ENCODE data around the gene KCNJ15.
"Not testable (repeated sequence)": the region's sequence is repeated elsewhere in the genome, so short reads cannot be mapped to it uniquely, and the experiment has no call there.

The KCNJ15 gene

DNA sequence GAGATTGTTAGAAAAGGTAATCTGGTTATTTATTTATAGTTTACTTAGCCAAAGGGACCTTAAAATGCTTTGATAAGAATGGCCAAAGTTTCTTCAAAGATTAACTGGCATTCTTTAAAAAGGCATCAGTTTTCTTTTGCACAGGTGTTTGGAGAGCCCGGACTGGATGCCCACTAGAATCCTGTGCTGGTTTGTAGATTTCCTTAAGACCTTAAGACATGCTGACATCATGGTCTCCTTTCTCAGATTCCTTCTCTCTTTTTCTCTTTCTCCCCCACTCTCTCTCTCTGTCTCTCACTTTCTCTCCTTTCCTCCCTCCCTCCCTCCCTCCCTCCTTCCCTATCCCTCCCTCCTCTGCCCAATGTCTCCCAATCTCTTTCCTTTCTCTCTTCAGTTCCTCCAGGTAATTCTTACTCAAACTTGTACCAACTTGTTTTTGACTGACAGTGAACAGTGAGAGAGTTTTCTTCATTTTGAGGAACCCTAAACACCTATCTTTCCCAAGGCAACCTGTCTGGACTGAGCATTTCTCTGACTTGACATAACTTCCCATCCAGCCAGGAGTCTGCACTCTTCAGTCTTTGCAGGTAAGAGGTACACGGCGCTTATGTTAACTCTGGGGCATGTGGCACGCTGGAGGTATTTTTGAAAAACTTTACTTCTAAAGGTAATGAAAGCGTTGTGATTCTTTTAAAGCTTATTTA, at the start of gene KCNJ15:
KCNJ15 (plus strand) TSS at position 393 of the 704 bp plus-strand sequence. CDS start 42,271 bp downstream, outside the sequence.
- DNase-seq, result no peak

DNA sequence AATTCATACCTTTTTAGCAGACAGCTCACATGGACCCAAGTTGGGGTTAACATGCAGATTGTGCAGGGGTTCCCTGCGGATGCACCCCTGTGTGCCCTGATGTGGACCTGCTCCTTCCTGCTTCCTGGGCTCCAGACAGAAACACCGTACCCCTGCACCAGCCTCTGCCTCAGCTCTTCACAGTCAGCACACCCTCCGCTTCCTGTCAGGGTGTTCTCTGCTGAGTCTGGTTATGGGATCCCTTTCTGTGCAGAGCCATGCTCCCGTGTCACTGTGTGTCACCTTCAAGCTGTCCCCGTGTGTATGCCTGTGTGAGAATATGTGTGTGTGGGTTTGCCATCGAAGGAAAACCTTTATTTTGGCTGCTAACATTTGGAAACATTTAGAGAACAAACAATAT, 48.7 kb upstream of the KCNJ15 start:
- DNase-seq, result no peak

DNA sequence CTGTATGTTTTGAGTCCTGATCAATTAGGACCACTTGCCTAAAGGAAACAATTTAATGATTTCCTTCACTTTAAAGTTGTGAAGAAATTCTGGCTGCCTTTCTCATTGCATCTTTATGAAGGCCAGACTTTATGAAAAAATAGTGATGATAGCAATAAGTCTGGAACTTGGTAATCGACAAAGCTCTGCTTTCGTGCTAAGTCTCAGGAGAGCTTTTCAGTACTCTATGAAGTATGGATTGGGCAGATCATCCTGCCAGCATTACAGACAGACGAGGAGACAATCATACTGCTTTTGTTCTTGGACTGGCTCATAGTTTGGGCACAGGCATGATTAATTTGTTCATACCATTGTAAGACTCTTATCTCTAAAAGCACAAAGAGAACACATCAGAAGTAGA, 45.5 kb upstream of the KCNJ15 start:
- no peak for DNase-seq

- DNase-seq, result no peak
Observed at GRCh38 chr21:38212706-38213105, 44.1 kb upstream of the KCNJ15 start.

GRCh38 chr21:38219049-38219628, 37.7 kb upstream of the KCNJ15 start:
- DNase-seq, result peak; percentile 76

DNA sequence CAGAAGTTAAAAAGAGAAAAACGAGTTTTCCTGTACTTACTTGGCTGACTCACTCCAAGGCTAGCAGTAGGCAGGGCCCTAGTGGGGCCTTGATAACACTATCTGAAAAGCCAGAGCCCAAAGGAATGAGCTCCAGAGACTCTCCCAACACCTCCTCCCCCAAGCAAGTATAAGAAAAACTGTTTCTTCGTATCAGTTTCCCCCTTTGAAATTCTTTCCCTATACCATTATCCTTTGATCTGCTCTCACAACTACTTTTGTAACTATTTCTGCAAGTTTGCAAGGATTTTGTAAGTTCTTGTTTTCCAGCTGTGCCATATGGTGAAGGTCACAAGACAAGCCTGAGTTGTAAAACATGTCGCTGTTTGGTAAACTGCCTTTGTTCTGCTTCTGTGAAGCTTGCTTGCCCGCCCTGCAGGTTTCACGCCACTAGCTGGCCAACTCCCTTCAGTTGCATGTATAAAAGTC, 36.5 kb upstream of the KCNJ15 start:
- DNase-seq, result no peak

DNA sequence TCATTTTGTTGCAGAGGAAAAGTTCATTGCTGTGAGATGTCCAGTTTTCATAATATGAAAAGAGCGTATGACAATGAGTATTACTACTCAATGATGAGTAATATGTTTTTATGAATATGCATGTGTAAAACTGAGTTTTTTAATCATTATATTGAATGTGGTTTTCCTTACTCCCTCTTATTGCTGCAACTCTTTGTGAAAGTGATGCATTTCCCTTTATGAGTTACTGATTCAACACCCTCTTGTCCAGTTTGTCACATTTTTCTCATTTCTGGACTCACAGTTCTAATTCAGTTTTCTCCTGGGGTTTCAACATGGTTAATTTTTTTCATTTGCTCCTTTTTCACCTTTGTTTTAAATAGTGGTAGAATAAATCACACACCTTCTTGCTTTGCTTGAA, 35.2 kb upstream of the KCNJ15 start:
- no peak for DNase-seq

GRCh38 chr21:38223893-38224540, 32.8 kb upstream of the KCNJ15 start:
- peak; percentile 13 for DNase-seq

GRCh38 chr21:38227401-38227800, 29.4 kb upstream of the KCNJ15 start:
- no peak for DNase-seq

DNA sequence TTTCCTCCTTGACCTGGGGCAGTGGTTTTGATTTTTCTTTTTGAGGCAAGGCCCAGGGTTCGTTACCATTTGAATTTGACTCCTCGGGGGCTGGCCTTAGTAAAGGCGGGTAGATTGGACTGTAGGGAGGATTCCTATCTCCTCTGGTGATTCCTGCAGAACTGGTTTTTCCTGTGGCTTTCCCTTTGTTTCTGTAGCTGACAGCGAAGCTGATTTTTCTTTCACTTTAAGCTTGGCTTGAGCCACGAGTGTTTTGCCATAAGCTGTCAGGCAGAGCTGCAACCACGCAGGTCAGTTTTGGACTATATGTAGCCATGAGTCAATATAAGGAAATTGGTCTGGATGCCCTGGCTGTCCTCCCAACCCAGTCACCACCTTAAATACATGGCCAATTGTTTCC, 28.7 kb upstream of the KCNJ15 start:
- DNase-seq, result no peak

- no peak for DNase-seq
Observed at GRCh38 chr21:38228537-38228936, 28.3 kb upstream of the KCNJ15 start.

DNA sequence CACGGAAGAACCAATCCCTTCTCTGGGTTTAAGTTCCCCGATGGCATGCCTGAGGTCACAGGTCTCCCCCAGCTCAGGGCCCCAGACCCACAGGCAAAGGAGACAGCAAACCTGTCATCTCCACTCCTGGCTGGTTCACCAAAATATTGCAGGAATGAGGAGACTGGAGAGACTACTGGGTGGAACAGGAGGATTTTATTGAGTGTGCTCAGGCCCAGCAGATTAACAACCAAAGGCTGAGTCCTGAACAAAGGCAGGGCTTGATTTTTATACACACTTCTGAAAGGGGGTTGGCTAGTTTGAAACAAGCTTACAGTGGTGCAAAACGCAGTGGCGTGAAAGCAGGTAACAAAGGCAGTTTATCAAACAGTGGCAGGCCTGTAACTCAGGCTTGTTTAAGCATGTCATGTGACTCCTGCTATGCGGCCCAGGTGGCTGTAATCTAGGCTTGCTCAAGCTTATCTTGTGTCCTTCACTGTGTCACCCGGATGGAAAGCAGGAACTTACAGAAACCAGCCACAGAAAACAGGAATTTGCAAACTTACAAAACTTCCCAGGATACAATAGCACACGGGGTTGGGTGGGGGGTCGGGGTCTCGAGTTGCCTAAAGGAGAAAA, 27.4 kb upstream of the KCNJ15 start:
- DNase-seq, result no peak

- no peak for DNase-seq
Observed at GRCh38 chr21:38234395-38235142, 22.2 kb upstream of the KCNJ15 start.

- not testable (repeated sequence) for DNase-seq
Observed at GRCh38 chr21:38235251-38235650, 21.5 kb upstream of the KCNJ15 start.

- DNase-seq, result no peak
Observed at GRCh38 chr21:38236232-38236631, 20.6 kb upstream of the KCNJ15 start.

- DNase-seq, result no peak
Observed at GRCh38 chr21:38239672-38240071, 17.1 kb upstream of the KCNJ15 start.

- no peak for DNase-seq
Observed at GRCh38 chr21:38240129-38240528, 16.7 kb upstream of the KCNJ15 start.

DNA sequence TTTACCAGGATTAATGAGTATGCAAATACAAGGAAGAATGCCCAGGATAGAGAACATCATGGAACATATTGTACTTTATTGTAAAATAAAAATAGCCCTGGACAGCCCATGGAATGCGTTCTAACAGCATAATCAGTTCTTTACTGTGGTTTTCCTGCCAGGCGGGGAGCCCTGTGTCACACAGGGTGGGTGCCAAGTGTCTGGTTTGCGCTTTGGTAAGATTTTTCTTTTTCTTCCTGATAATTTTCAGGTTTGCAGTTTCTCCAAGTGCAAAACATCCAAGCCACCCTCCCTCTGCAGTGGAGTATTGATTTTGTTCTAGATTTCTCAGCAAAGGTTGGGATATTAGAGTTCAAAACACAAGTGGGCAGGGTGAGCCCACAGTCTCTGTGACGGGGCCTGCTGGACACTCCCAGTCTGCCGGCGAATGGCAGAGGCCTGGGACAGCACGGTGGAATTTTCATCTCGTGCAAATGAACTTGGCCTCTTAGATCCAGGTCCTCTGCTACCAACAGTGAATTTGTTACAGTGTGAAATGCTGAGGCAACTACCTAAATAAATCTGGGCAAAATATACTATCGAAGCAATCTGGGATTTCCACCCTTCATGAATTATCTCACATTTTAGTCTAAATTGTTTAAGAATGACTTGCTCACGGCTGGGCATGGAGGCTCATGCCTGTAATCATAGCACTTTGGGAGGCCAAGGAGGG, 15.6 kb upstream of the KCNJ15 start:
- DNase-seq, result no peak

DNA sequence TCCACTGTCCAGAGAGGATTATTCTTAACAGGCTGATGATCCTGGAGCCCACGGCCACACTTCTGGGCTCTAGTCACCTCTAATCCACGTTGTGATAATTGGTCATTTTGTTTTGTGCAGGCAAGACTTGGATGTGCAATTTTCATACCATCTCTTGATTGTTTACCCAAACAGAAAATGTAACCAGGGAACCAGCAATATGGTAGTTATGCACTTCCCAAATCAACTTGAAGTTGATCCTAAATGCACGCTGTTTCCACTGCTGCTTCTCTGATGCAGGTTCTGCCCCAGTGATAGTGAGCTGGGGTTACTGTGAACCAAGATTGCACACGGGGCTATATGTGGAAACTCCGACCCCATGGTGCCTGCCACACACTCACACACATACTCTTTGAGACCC, 14.7 kb upstream of the KCNJ15 start:
- no peak for DNase-seq

GRCh38 chr21:38243732-38244406, 12.9 kb upstream of the KCNJ15 start:
- DNase-seq, result no peak

DNA sequence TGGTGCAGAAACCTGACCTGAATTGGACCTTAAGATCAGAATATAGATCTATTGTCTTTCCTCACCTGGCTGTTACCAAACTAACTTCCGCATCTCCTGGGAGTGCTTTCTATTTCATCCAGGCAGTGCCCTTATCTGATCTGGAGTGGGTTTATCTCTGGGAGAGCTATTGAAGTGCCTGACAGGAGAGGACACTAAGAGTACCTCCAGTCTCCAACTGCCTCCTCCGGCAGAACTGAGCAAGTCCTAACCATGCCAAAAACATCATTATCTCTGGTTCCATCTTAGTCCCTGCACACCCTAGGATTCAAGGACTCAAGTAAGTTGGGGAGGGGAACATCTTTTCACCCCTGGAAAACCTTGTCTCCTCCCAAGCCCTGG, 12.4 kb upstream of the KCNJ15 start:
- DNase-seq, result no peak
